Fibroblast of lung (primary cell): ENCODE results near the gene MISP. TPM values are rescaled to one million over a fixed set of nuclear protein-coding genes. Genes with fewer than 3 reads are reported as not detected.

Source experiments
- DNase-seq, 2 donors: peaks; one replicate each; pipeline versions ENCODE4 v3.0.0 to v3.0.0-alpha.2; 2010; ENCODE audit warnings: low read depth in 2 of 2
- H2AFZ ChIP-seq: 2 replicates; pipeline ENCODE4 v1.5.1; 2012; ENCODE audit warnings: low read length, control low read depth, inconsistent platforms
- H3K27ac ChIP-seq: 2 replicates; pipeline ENCODE4 v1.5.1; 2011; ENCODE audit warnings: low read length, control low read depth; ENCODE audit not compliant: insufficient read depth
- H3K27me3 ChIP-seq: 2 replicates; pipeline ENCODE4 v1.5.1; 2011; ENCODE audit warnings: mild to moderate bottlenecking, low read length; ENCODE audit not compliant: control insufficient read depth, insufficient read depth
- H3K36me3 ChIP-seq: 2 replicates; pipeline ENCODE4 v1.5.1; 2011; ENCODE audit warnings: low read length; ENCODE audit not compliant: control insufficient read depth, insufficient read depth
- H3K4me1 ChIP-seq: 2 replicates; pipeline ENCODE4 v1.5.1; 2011; ENCODE audit warnings: low read length; ENCODE audit not compliant: control insufficient read depth, insufficient read depth; ENCODE audit errors: extremely low read depth
- H3K4me2 ChIP-seq: 2 replicates; pipeline ENCODE4 v1.5.1; 2011; ENCODE audit warnings: low read length, control low read depth; ENCODE audit not compliant: insufficient read depth; ENCODE audit errors: extremely low read depth
- H3K4me3 ChIP-seq, 4 experiments: fragments of 200-600 bp in 1 of 4; sonication (generic) in 1 of 4; replicated peaks in 1 of 4; 2 replicates each; pipeline ENCODE4 v1.5.1; 2011 to 2016; ENCODE audit warnings: low read length in 4 of 4, low read depth in 3 of 4, mild to moderate bottlenecking in 3 of 4, control low read depth in 2 of 4, inconsistent platforms in 1 of 4, mixed read lengths in 1 of 4; ENCODE audit not compliant: insufficient read depth in 1 of 4; ENCODE audit errors: control extremely low read depth in 1 of 4
- H3K79me2 ChIP-seq: 2 replicates; pipeline ENCODE4 v1.5.1; 2012; ENCODE audit warnings: mild to moderate bottlenecking, low read length, inconsistent platforms; ENCODE audit not compliant: control insufficient read depth, insufficient read depth
- H3K9ac ChIP-seq: 2 replicates; pipeline ENCODE4 v1.5.1; 2011; ENCODE audit warnings: mild to moderate bottlenecking, low read length, control low read depth; ENCODE audit not compliant: insufficient read depth
- H3K9me3 ChIP-seq: 2 replicates; pipeline ENCODE4 v1.5.1; 2012; ENCODE audit warnings: low read depth, low read length; ENCODE audit not compliant: control insufficient read depth, insufficient read depth
- H4K20me1 ChIP-seq: 2 replicates; pipeline ENCODE4 v1.5.1; 2011; ENCODE audit warnings: low read length; ENCODE audit not compliant: control insufficient read depth, insufficient read depth; ENCODE audit errors: extremely low read depth
- EZH2 ChIP-seq: IDR thresholded peaks from 2 replicates; pipeline ENCODE4 v1.5.1; 2012; ENCODE audit warnings: low read length, control low read depth, mild to moderate bottlenecking; ENCODE audit errors: missing control alignments
- polyA plus RNA-seq, 2 donors: library from polyadenylated mRNA; depleted of rRNA in 1 of 2; stranded (reverse) in 1 of 2; unstranded in 1 of 2; fragments of >200 nt; gene quantifications; 2 replicates each; pipeline ENCODE4 v1.2.1, GENCODE V29; 2011 to 2012; ENCODE audit warnings: missing spikeins in 1 of 2
- total RNA-seq: library from RNA; depleted of rRNA; stranded (reverse); fragments of >200 nt; gene quantifications from 2 replicates; pipeline ENCODE4 v1.2.1, GENCODE V29; 2014
- TF ChIP-seq, protein P1 (sequence below), 2 donors: IDR thresholded peaks in 1 of 2; conservative IDR thresholded peaks in 1 of 2; 1 replicate in 1 of 2; 2 replicates in 1 of 2; pipeline ENCODE4 v1.5.1; 2011 to 2012; ENCODE audit warnings: low read length in 2 of 2, control low read depth in 1 of 2, inconsistent platforms in 1 of 2, low read depth in 1 of 2, mild to moderate bottlenecking in 1 of 2

MISP gene
- total and polyA plus RNA-seq, 2 donors (not counting 1 experiment from before 2014, with no cell fraction given): not detected

- Histone ChIP-seq H3K27ac (no peak overlapping the region), H3K4me3 (no peak overlapping the region), H3K9ac (no peak overlapping the region), H3K27me3 (no peaks in the 10 kb centered on the region), H4K20me1 (no peaks in the 10 kb centered on the region), H3K36me3 (no peaks in the 10 kb centered on the region), H3K9me3 (no peaks in the 10 kb centered on the region), H3K4me2 (no peak overlapping the region), H2AFZ (no peak overlapping the region), H3K79me2 (no peaks in the 10 kb centered on the region), H3K4me1 (no peaks in the 10 kb centered on the region)
- DNase-seq: no peak
- no peak for TF ChIP-seq EZH2
- TF ChIP-seq, protein P1, sequence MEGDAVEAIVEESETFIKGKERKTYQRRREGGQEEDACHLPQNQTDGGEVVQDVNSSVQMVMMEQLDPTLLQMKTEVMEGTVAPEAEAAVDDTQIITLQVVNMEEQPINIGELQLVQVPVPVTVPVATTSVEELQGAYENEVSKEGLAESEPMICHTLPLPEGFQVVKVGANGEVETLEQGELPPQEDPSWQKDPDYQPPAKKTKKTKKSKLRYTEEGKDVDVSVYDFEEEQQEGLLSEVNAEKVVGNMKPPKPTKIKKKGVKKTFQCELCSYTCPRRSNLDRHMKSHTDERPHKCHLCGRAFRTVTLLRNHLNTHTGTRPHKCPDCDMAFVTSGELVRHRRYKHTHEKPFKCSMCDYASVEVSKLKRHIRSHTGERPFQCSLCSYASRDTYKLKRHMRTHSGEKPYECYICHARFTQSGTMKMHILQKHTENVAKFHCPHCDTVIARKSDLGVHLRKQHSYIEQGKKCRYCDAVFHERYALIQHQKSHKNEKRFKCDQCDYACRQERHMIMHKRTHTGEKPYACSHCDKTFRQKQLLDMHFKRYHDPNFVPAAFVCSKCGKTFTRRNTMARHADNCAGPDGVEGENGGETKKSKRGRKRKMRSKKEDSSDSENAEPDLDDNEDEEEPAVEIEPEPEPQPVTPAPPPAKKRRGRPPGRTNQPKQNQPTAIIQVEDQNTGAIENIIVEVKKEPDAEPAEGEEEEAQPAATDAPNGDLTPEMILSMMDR (conservative IDR thresholded peaks at IDR 0.05 in 1 of 2, IDR thresholded peaks at IDR 0.05 in 1 of 2; ENCODE audit: low read depth in 1 of 2, low read length in 2 of 2): no peak
Measured at GRCh38 chr19:734716-735115, 16.2 kb upstream of the MISP start.

DNA sequence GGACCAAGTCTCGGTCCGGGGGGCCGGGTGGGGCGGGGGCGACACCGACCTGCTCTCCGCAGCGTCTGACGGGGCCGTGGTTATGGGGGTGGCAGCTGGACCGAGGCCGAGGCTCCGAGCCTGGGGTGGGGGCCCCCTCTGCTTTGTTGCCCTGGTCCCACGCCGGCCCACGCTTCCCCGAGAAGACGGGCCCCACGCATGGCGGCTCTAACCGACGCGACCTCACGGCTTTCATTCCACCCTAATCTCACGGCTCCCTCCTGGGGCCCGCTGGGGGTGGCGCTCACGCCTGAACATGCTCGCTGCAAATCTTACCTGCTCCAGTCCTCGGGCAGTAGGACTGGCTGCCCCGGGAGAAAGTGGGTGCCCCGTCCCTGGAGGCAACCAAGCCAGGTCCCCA, 14.8 kb upstream of the MISP start:
- no peaks in the 10 kb centered on the region for H3K9me3 ChIP-seq
- no peak for TF ChIP-seq EZH2
- TF ChIP-seq, protein P1 (conservative IDR thresholded peaks at IDR 0.05 in 1 of 2, IDR thresholded peaks at IDR 0.05 in 1 of 2; ENCODE audit: low read depth in 1 of 2, low read length in 2 of 2): no peak
- H3K36me3 ChIP-seq: no peaks in the 10 kb centered on the region

GRCh38 chr19:737591-738093, 13.3 kb upstream of the MISP start:
- Histone ChIP-seq H3K79me2 (no peaks in the 10 kb centered on the region), H3K27ac (no peak overlapping the region), H3K4me1 (no peaks in the 10 kb centered on the region), H3K4me3 (no peak overlapping the region), H3K27me3 (no peaks in the 10 kb centered on the region), H3K9ac (no peak overlapping the region), H2AFZ (no peak overlapping the region), H3K36me3 (no peaks in the 10 kb centered on the region), H3K4me2 (no peak overlapping the region), H3K9me3 (no peaks in the 10 kb centered on the region), H4K20me1 (no peaks in the 10 kb centered on the region)
- peak; percentile 15 to 16 for DNase-seq
- TF ChIP-seq, protein P1 (conservative IDR thresholded peaks at IDR 0.05 in 1 of 2, IDR thresholded peaks at IDR 0.05 in 1 of 2; ENCODE audit: low read depth in 1 of 2, low read length in 2 of 2): peak; percentile 41 to 62
- no peak for TF ChIP-seq EZH2

More for the DNA sequence above, 14.8 kb upstream of the MISP start:
- no peaks in the 10 kb centered on the region for H4K20me1 ChIP-seq
- no peak overlapping the region for H3K4me2 ChIP-seq
- no peak overlapping the region for H3K27ac ChIP-seq
- no peaks in the 10 kb centered on the region for H3K4me1 ChIP-seq
- H3K79me2 ChIP-seq: no peaks in the 10 kb centered on the region
- H3K27me3 ChIP-seq: no peaks in the 10 kb centered on the region
- DNase-seq: no peak
- H3K9ac ChIP-seq: no peak overlapping the region
- no peak overlapping the region for H3K4me3 ChIP-seq
- no peak overlapping the region for H2AFZ ChIP-seq
